Retinal pigment epithelial cell (primary cell): ENCODE data around the gene RANBP1.

Experiments used
- DNase-seq: peaks from one replicate; pipeline ENCODE4 v3.0.0-alpha.2; 2010; ENCODE audit warnings: low read depth
- H3K4me3 ChIP-seq: 2 replicates; pipeline ENCODE4 v1.5.1; 2011; ENCODE audit warnings: mild to moderate bottlenecking, low read length, control low read depth, moderate library complexity
- TF ChIP-seq, protein P1 (sequence below): conservative IDR thresholded peaks from 2 replicates; pipeline ENCODE4 v1.5.1; 2011; ENCODE audit warnings: low read depth, low read length, control low read depth, inconsistent platforms

The RANBP1 gene

DNA sequence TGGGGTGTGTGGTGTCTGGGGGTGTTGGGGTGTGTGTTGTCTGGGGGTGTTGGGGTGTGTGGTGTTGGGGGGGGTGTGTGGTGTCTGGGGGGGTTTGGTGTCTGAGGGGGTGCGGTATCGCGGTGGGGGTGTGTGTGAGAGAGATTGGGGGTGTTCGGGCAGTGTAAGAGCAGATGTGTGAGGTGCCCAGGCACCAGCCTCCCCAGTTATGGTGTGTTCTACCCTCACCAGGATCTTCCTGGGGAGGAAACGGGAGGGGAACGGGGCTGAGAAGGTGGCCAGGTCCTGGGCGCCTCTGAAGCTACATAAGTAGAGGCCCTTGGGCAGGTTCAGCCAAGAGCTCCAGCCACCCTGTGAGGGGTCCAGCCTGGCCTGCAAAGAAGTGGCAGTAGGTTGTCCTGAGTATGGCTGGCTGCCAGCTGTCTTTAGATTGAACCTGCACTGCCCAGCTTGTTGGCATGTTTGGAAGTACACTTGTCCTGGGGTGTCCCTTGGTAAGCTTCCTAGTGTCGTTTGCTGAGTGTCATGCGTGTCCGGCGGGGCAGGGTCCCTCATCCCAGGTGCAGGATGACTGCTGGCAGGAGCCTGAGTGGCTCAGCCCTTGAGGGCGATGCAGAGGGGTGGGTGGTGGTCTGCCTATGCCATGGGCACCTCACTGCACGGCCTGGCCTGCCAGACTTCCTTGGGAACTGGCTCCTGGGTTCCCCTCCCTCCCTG is 7.6 kb downstream of the RANBP1 start:
- TF ChIP-seq, protein P1, sequence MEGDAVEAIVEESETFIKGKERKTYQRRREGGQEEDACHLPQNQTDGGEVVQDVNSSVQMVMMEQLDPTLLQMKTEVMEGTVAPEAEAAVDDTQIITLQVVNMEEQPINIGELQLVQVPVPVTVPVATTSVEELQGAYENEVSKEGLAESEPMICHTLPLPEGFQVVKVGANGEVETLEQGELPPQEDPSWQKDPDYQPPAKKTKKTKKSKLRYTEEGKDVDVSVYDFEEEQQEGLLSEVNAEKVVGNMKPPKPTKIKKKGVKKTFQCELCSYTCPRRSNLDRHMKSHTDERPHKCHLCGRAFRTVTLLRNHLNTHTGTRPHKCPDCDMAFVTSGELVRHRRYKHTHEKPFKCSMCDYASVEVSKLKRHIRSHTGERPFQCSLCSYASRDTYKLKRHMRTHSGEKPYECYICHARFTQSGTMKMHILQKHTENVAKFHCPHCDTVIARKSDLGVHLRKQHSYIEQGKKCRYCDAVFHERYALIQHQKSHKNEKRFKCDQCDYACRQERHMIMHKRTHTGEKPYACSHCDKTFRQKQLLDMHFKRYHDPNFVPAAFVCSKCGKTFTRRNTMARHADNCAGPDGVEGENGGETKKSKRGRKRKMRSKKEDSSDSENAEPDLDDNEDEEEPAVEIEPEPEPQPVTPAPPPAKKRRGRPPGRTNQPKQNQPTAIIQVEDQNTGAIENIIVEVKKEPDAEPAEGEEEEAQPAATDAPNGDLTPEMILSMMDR: no peak
- H3K4me3 ChIP-seq: no peak overlapping the region
- no peak for DNase-seq

DNA sequence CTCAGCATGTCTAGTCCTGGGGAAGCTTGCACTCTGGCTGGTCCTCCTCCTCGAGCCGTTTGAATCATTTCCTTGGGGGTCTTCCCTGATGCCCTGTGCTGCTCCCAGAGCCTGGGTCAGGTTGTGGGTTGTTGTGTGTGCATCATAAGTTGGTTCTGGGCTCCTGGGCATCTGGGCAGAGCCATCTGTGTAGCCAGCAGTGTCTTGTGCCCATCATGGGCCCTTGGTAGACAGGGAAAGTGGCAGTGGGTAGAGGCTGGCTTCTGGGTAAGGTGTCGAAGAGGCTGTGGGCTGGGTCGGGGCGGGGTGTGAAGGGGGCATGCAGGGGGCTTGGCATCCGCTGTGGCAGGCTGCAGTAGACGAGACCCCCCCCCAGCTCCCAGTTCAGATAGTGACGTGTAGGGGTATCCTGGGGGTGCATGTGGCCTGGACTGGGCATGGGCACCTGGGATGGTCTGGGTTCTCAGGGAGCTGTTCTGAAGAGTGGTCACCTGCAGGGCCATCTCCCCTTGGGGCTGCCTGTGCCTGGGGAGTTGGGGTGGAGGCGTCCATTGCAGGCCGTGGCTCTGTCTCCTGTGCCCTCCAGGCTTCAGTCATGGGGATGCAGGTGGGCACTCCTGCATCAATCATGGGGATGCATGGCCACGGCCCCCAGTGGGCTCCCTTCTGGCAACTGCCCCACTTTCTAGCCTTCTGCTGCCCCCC is 8.3 kb downstream of the RANBP1 start:
- no peak overlapping the region for H3K4me3 ChIP-seq
- no peak for DNase-seq
- TF ChIP-seq, protein P1: no peak

DNA sequence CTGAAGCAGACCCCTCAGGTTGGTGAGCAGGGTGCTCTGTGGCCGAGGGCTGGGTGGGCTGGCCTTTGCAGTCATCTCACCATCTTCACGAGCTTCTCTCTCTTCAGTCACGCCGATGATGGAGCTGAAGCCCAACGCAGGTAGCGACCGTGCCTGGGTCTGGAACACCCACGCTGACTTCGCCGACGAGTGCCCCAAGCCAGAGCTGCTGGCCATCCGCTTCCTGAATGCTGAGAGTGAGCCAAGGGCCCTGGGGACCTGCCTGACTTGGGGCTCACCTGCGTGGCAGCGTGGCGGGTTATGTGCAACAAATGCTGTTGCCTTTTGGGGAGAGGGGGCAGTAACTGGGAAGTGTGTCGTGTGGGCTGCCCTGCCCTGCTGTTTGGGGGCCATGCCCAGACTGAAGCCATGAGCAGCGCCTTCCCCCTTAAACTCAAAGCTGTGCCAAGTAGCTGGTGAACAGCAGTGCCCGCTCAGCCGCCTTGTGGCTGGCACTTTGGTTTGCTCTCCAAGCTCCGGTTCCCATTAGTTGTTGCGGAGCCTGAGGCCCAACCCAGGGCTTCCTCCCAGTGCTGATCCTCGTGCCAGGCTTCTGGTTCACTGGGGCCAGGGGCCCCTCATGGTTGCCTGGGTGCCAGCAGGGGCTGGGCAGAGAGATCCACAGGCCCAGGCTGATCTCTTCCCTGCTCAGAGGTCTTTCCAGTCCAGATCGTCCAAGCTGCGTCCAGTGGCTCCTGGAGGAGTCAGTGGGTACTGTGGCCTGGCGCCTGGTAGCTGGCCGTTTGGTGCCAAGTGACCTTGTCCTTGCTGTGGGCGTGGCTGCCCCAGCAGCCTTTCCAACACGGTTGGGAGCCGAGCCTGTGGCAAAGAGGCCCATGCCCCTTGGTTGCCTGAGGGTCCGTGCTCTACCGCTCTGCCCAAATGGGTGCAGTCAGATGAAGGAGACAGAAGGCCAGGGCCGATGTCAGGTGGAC is 9.6 kb downstream of the RANBP1 start:
- H3K4me3 ChIP-seq: no peak overlapping the region

DNA sequence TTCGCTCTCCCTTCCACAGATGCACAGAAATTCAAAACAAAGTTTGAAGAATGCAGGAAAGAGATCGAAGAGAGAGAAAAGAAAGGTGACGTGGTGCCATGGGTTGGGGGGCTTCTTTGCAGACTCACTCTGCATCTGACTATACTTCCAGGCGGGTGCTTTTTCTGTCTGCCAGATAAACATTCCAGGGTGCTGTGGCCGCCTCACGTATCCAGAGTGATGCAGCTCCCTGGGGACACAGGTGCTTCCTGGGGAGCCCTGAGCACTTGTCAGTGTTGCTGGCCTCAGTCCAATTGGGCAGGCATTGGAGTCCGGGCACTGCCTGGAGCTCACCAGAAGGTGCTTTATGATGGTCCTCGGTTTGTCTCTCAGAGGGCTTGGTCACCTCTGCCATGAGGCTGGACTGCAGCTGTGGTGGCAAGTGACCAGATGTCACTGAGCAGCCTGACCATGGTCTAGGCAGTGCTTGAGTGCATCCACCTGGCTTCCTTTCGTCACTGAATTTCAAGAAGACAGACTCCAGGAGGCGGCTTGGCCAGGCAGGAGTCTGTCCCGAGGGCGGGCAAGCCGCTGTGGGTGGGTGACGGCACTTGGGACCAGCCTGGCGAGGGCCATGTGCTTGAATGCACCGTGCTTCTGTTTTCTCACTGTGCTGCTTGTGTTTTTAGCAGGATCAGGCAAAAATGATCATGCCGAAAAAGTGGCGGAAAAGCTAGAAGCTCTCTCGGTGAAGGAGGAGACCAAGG is 10.6 kb downstream of the RANBP1 start:
- TF ChIP-seq, protein P1: no peak
- no peak for DNase-seq
- H3K4me3 ChIP-seq: no peak overlapping the region

More for the DNA sequence above, 9.6 kb downstream of the RANBP1 start:
- TF ChIP-seq, protein P1: no peak
- no peak for DNase-seq

GRCh38 chr22:20127318-20127868 is 11.5 kb downstream of the RANBP1 start:
- DNase-seq: no peak
- no peak overlapping the region for H3K4me3 ChIP-seq
- TF ChIP-seq, protein P1: no peak
